ENCODE data around the gene GTF2F2. TPM values are rescaled to one million over a fixed set of nuclear protein-coding genes. Genes with fewer than 3 reads are reported as not detected.

GTF2F2 gene
- total RNA-seq, 6 experiments from 2014 or later, result 4.0 to 10.3 (median 6.0) TPM

GRCh38 chr13:45328661-45329111, 208.4 kb downstream of the GTF2F2 start:
- Histone ChIP-seq H3K4me1 (peaks cover 0 to 9% (median 5%) of the 10 kb centered on the region in 4 donors), H3K27me3 (no peaks in the 10 kb centered on the region), H3K9me3 (no peaks in the 10 kb centered on the region), H3K27ac (no peak overlapping the region), H3K36me3 (no peaks in the 10 kb centered on the region), H3K4me3 (no peak overlapping the region)
- ATAC-seq, result no peak
- no peak for DNase-seq
- intact Hi-C loops (cut with DNase I), result no loop called here
- no peak for TF ChIP-seq POLR2A (IDR thresholded peaks at IDR 0.05)
- TF ChIP-seq, protein P1, sequence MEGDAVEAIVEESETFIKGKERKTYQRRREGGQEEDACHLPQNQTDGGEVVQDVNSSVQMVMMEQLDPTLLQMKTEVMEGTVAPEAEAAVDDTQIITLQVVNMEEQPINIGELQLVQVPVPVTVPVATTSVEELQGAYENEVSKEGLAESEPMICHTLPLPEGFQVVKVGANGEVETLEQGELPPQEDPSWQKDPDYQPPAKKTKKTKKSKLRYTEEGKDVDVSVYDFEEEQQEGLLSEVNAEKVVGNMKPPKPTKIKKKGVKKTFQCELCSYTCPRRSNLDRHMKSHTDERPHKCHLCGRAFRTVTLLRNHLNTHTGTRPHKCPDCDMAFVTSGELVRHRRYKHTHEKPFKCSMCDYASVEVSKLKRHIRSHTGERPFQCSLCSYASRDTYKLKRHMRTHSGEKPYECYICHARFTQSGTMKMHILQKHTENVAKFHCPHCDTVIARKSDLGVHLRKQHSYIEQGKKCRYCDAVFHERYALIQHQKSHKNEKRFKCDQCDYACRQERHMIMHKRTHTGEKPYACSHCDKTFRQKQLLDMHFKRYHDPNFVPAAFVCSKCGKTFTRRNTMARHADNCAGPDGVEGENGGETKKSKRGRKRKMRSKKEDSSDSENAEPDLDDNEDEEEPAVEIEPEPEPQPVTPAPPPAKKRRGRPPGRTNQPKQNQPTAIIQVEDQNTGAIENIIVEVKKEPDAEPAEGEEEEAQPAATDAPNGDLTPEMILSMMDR (IDR thresholded peaks at IDR 0.05), result no peak
- WGBS (ENCODE audit: insufficient coverage, low coverage, low lambda C conversion rate, missing lambda C conversion rate), result 36% methylated on average over 3 of the region's 3 CpGs

DNA sequence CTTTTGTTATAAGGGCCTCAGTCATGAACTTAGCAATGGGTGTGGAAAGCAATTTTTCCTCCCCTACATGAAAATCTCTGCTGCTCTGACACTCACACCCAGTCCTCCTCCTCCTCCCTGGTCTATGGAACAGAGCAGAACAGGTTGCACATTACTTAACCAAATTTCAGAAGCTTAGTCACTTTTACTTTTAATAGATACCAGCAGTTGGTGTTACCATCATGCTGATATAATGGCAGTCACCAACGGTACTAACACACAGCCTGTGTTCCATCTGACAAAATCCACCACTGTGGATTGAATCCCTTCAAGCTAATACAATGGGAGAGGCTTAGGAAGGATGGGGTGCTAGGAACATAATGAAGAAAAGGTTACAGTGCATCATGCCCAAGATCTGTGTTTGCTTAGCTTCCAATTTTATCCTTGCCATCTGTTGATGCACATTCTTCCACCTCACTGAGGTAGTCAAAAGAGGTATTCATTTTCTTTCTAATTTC, 210.9 kb downstream of the GTF2F2 start:
- WGBS (ENCODE audit: insufficient coverage, low coverage, low lambda C conversion rate, missing lambda C conversion rate), result 60% methylated on average over 1 of the region's 1 CpG
- Histone ChIP-seq H3K4me3 (no peak overlapping the region), H3K4me1 (peaks cover 0 to 30% (median 16%) of the 10 kb centered on the region in 4 donors), H3K36me3 (peaks cover 0 to 4% (median 3%) of the 10 kb centered on the region in 4 donors), H3K27me3 (no peaks in the 10 kb centered on the region), H3K27ac (no peak overlapping the region), H3K9me3 (no peaks in the 10 kb centered on the region)
- ATAC-seq (no peak), DNase-seq (no peak)
- TF ChIP-seq POLR2A (IDR thresholded peaks at IDR 0.05), result no peak
- TF ChIP-seq, protein P1 (IDR thresholded peaks at IDR 0.05), result no peak
- intact Hi-C loops (cut with DNase I), result no loop called here

- Histone ChIP-seq H3K4me3 (no peak overlapping the region), H3K27ac (no peak overlapping the region), H3K9me3 (no peaks in the 10 kb centered on the region), H3K4me1 (peaks cover 0 to 35% (median 18%) of the 10 kb centered on the region in 4 donors), H3K36me3 (peaks cover 4 to 9% (median 8%) of the 10 kb centered on the region in 4 donors), H3K27me3 (no peaks in the 10 kb centered on the region)
- WGBS (ENCODE audit: insufficient coverage, low coverage, low lambda C conversion rate, missing lambda C conversion rate), result 81% methylated on average over 3 of the region's 3 CpGs
- intact Hi-C loops (cut with DNase I), result no loop called here
- no peak for TF ChIP-seq POLR2A (IDR thresholded peaks at IDR 0.05)
- TF ChIP-seq, protein P1 (IDR thresholded peaks at IDR 0.05), result no peak
- ATAC-seq, result no peak
- no peak for DNase-seq
Measured at GRCh38 chr13:45331692-45332035, 211.4 kb downstream of the GTF2F2 start.

DNA sequence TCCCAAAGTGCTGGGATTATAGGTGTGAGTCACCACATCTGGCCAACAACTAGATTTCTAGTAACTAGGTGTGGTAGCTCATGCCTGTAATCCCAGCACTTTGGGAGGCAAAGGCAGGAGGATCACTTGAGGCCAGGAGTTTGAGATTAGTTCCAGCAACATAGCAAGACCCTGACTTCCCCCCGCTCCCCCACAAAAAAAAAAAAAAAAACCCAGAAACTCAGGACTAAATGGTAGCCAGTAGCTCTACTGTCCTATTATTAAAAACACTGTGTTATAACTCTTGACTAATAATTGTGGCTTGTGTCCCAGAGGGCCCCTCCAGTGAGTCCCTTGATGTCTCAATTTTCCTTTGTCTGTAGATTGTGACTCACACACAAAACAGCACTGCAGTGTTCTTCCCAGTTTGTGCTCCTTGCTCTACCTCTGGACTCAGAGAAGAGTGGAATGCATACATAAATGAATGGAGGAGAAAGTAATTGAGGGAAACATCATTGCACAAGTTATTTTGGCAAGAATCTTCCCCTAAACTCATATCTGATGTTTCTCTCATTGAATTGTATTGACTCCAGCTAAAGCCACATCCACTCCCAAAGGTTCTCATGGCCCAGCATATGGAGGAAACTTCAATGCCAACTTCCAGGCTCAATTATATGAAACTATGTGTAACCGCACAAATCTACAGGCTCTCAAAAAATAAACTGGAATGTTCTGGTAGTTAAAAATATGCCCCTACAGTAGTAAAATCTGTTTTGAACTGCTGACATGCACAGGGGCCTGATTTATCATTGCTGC, 211.9 kb downstream of the GTF2F2 start:
- ATAC-seq (peak in 1 of 4 donors; percentile 5), DNase-seq (no peak)
- H3K36me3 ChIP-seq, result peaks cover 9 to 15% (median 12%) of the 10 kb centered on the region in 4 donors
- H3K9me3 ChIP-seq, result no peaks in the 10 kb centered on the region
- H3K27ac ChIP-seq, result no peak overlapping the region
- H3K27me3 ChIP-seq, result no peaks in the 10 kb centered on the region
- no peak for TF ChIP-seq POLR2A (IDR thresholded peaks at IDR 0.05)
- TF ChIP-seq, protein P1 (IDR thresholded peaks at IDR 0.05), result no peak
- WGBS (ENCODE audit: insufficient coverage, low coverage, low lambda C conversion rate, missing lambda C conversion rate), result 93% methylated on average over 2 of the region's 2 CpGs
- intact Hi-C loops (cut with DNase I), result no loop called here
- no peak overlapping the region for H3K4me3 ChIP-seq
- peaks cover 0 to 41% (median 21%) of the 10 kb centered on the region in 4 donors for H3K4me1 ChIP-seq
